ENCODE results near the gene CFAP299.
A peak's percentile ranks its signal among the peaks of the same experiment; 100 is the strongest.

The CFAP299 gene

GRCh38 chr4:80452768-80453167, 117.2 kb downstream of the CFAP299 start:
- H3K4me1 ChIP-seq (ENCODE audit: control insufficient read depth in 1 of 2, insufficient read depth in 2 of 2, low read length in 2 of 2), result no peaks in the 10 kb centered on the region
- H3K27ac ChIP-seq (ENCODE audit: low read length), result no peak overlapping the region
- H3K4me3 ChIP-seq (ENCODE audit: low read depth in 1 of 2, low read length in 2 of 2), result no peak overlapping the region
- no peaks in the 10 kb centered on the region for H3K9me3 ChIP-seq (ENCODE audit: control insufficient read depth in 1 of 2, low read length in 2 of 2)
- H3K36me3 ChIP-seq (ENCODE audit: control insufficient read depth in 1 of 2, insufficient read depth in 2 of 2, low read length in 2 of 2), result no peaks in the 10 kb centered on the region
- no peaks in the 10 kb centered on the region for H3K27me3 ChIP-seq (ENCODE audit: low read depth, low read length)

- Histone ChIP-seq H3K4me1 (ENCODE audit: control insufficient read depth in 1 of 2, insufficient read depth in 2 of 2, low read length in 2 of 2) (no peaks in the 10 kb centered on the region), H3K27me3 (ENCODE audit: low read depth, low read length) (no peaks in the 10 kb centered on the region), H3K4me3 (ENCODE audit: low read depth in 1 of 2, low read length in 2 of 2) (no peak overlapping the region), H3K36me3 (ENCODE audit: control insufficient read depth in 1 of 2, insufficient read depth in 2 of 2, low read length in 2 of 2) (no peaks in the 10 kb centered on the region), H3K27ac (ENCODE audit: low read length) (no peak overlapping the region), H3K9me3 (ENCODE audit: control insufficient read depth in 1 of 2, low read length in 2 of 2) (no peaks in the 10 kb centered on the region)
Measured at GRCh38 chr4:80454040-80454439, 118.5 kb downstream of the CFAP299 start.

GRCh38 chr4:80454556-80454955, 119.0 kb downstream of the CFAP299 start:
- H3K4me3 ChIP-seq (ENCODE audit: low read depth in 1 of 2, low read length in 2 of 2), result no peak overlapping the region
- H3K36me3 ChIP-seq (ENCODE audit: control insufficient read depth in 1 of 2, insufficient read depth in 2 of 2, low read length in 2 of 2), result no peaks in the 10 kb centered on the region
- no peaks in the 10 kb centered on the region for H3K9me3 ChIP-seq (ENCODE audit: control insufficient read depth in 1 of 2, low read length in 2 of 2)
- no peaks in the 10 kb centered on the region for H3K27me3 ChIP-seq (ENCODE audit: low read depth, low read length)
- no peaks in the 10 kb centered on the region for H3K4me1 ChIP-seq (ENCODE audit: control insufficient read depth in 1 of 2, insufficient read depth in 2 of 2, low read length in 2 of 2)
- no peak overlapping the region for H3K27ac ChIP-seq (ENCODE audit: low read length)

- Histone ChIP-seq H3K36me3 (ENCODE audit: control insufficient read depth in 1 of 2, insufficient read depth in 2 of 2, low read length in 2 of 2) (no peaks in the 10 kb centered on the region), H3K9me3 (ENCODE audit: control insufficient read depth in 1 of 2, low read length in 2 of 2) (no peaks in the 10 kb centered on the region), H3K4me1 (ENCODE audit: control insufficient read depth in 1 of 2, insufficient read depth in 2 of 2, low read length in 2 of 2) (no peaks in the 10 kb centered on the region), H3K27me3 (ENCODE audit: low read depth, low read length) (no peaks in the 10 kb centered on the region), H3K4me3 (ENCODE audit: low read depth in 1 of 2, low read length in 2 of 2) (no peak overlapping the region), H3K27ac (ENCODE audit: low read length) (no peak overlapping the region)
Measured at GRCh38 chr4:80459918-80460473, 124.5 kb downstream of the CFAP299 start.

- H3K27me3 ChIP-seq (ENCODE audit: low read depth, low read length), result no peaks in the 10 kb centered on the region
- no peaks in the 10 kb centered on the region for H3K36me3 ChIP-seq (ENCODE audit: control insufficient read depth in 1 of 2, insufficient read depth in 2 of 2, low read length in 2 of 2)
- no peak overlapping the region for H3K27ac ChIP-seq (ENCODE audit: low read length)
- H3K4me1 ChIP-seq (ENCODE audit: control insufficient read depth in 1 of 2, insufficient read depth in 2 of 2, low read length in 2 of 2), result no peaks in the 10 kb centered on the region
- H3K9me3 ChIP-seq (ENCODE audit: control insufficient read depth in 1 of 2, low read length in 2 of 2), result no peaks in the 10 kb centered on the region
- H3K4me3 ChIP-seq (ENCODE audit: low read depth in 1 of 2, low read length in 2 of 2), result no peak overlapping the region
Measured at GRCh38 chr4:80461412-80461811, 125.9 kb downstream of the CFAP299 start.

GRCh38 chr4:80462621-80463091, 127.1 kb downstream of the CFAP299 start:
- no peak overlapping the region for H3K27ac ChIP-seq (ENCODE audit: low read length)
- no peaks in the 10 kb centered on the region for H3K27me3 ChIP-seq (ENCODE audit: low read depth, low read length)
- no peaks in the 10 kb centered on the region for H3K4me1 ChIP-seq (ENCODE audit: control insufficient read depth in 1 of 2, insufficient read depth in 2 of 2, low read length in 2 of 2)
- no peaks in the 10 kb centered on the region for H3K36me3 ChIP-seq (ENCODE audit: control insufficient read depth in 1 of 2, insufficient read depth in 2 of 2, low read length in 2 of 2)
- no peaks in the 10 kb centered on the region for H3K9me3 ChIP-seq (ENCODE audit: control insufficient read depth in 1 of 2, low read length in 2 of 2)
- H3K4me3 ChIP-seq (ENCODE audit: low read depth in 1 of 2, low read length in 2 of 2), result peak overlapping the region in 1 of 2 donors; percentile 52

GRCh38 chr4:80463509-80463908, 128.0 kb downstream of the CFAP299 start:
- H3K27me3 ChIP-seq (ENCODE audit: low read depth, low read length), result no peaks in the 10 kb centered on the region
- no peaks in the 10 kb centered on the region for H3K36me3 ChIP-seq (ENCODE audit: control insufficient read depth in 1 of 2, insufficient read depth in 2 of 2, low read length in 2 of 2)
- no peak overlapping the region for H3K27ac ChIP-seq (ENCODE audit: low read length)
- H3K4me1 ChIP-seq (ENCODE audit: control insufficient read depth in 1 of 2, insufficient read depth in 2 of 2, low read length in 2 of 2), result no peaks in the 10 kb centered on the region
- H3K9me3 ChIP-seq (ENCODE audit: control insufficient read depth in 1 of 2, low read length in 2 of 2), result no peaks in the 10 kb centered on the region
- no peak overlapping the region for H3K4me3 ChIP-seq (ENCODE audit: low read depth in 1 of 2, low read length in 2 of 2)

- no peaks in the 10 kb centered on the region for H3K27me3 ChIP-seq (ENCODE audit: low read depth, low read length)
- H3K36me3 ChIP-seq (ENCODE audit: control insufficient read depth in 1 of 2, insufficient read depth in 2 of 2, low read length in 2 of 2), result no peaks in the 10 kb centered on the region
- no peaks in the 10 kb centered on the region for H3K4me1 ChIP-seq (ENCODE audit: control insufficient read depth in 1 of 2, insufficient read depth in 2 of 2, low read length in 2 of 2)
- H3K4me3 ChIP-seq (ENCODE audit: low read depth in 1 of 2, low read length in 2 of 2), result no peak overlapping the region
- no peaks in the 10 kb centered on the region for H3K9me3 ChIP-seq (ENCODE audit: control insufficient read depth in 1 of 2, low read length in 2 of 2)
- H3K27ac ChIP-seq (ENCODE audit: low read length), result no peak overlapping the region
Measured at GRCh38 chr4:80465238-80465637, 129.7 kb downstream of the CFAP299 start.

GRCh38 chr4:80465736-80466135, 130.2 kb downstream of the CFAP299 start:
- Histone ChIP-seq H3K4me3 (ENCODE audit: low read depth in 1 of 2, low read length in 2 of 2) (no peak overlapping the region), H3K9me3 (ENCODE audit: control insufficient read depth in 1 of 2, low read length in 2 of 2) (no peaks in the 10 kb centered on the region), H3K4me1 (ENCODE audit: control insufficient read depth in 1 of 2, insufficient read depth in 2 of 2, low read length in 2 of 2) (no peaks in the 10 kb centered on the region), H3K36me3 (ENCODE audit: control insufficient read depth in 1 of 2, insufficient read depth in 2 of 2, low read length in 2 of 2) (no peaks in the 10 kb centered on the region), H3K27me3 (ENCODE audit: low read depth, low read length) (no peaks in the 10 kb centered on the region), H3K27ac (ENCODE audit: low read length) (no peak overlapping the region)

- Histone ChIP-seq H3K9me3 (ENCODE audit: control insufficient read depth in 1 of 2, low read length in 2 of 2) (no peaks in the 10 kb centered on the region), H3K36me3 (ENCODE audit: control insufficient read depth in 1 of 2, insufficient read depth in 2 of 2, low read length in 2 of 2) (no peaks in the 10 kb centered on the region), H3K4me1 (ENCODE audit: control insufficient read depth in 1 of 2, insufficient read depth in 2 of 2, low read length in 2 of 2) (no peaks in the 10 kb centered on the region), H3K27me3 (ENCODE audit: low read depth, low read length) (no peaks in the 10 kb centered on the region), H3K27ac (ENCODE audit: low read length) (no peak overlapping the region), H3K4me3 (ENCODE audit: low read depth in 1 of 2, low read length in 2 of 2) (no peak overlapping the region)
Measured at GRCh38 chr4:80466618-80467017, 131.1 kb downstream of the CFAP299 start.

- Histone ChIP-seq H3K4me3 (ENCODE audit: low read depth in 1 of 2, low read length in 2 of 2) (peak overlapping the region; percentile 41 to 54), H3K9me3 (ENCODE audit: control insufficient read depth in 1 of 2, low read length in 2 of 2) (no peaks in the 10 kb centered on the region), H3K27ac (ENCODE audit: low read length) (no peak overlapping the region), H3K4me1 (ENCODE audit: control insufficient read depth in 1 of 2, insufficient read depth in 2 of 2, low read length in 2 of 2) (no peaks in the 10 kb centered on the region), H3K27me3 (ENCODE audit: low read depth, low read length) (no peaks in the 10 kb centered on the region), H3K36me3 (ENCODE audit: control insufficient read depth in 1 of 2, insufficient read depth in 2 of 2, low read length in 2 of 2) (no peaks in the 10 kb centered on the region)
Measured at GRCh38 chr4:80471756-80472155, 136.2 kb downstream of the CFAP299 start.

- no peaks in the 10 kb centered on the region for H3K9me3 ChIP-seq (ENCODE audit: control insufficient read depth in 1 of 2, low read length in 2 of 2)
- H3K27ac ChIP-seq (ENCODE audit: low read length), result no peak overlapping the region
- no peaks in the 10 kb centered on the region for H3K4me1 ChIP-seq (ENCODE audit: control insufficient read depth in 1 of 2, insufficient read depth in 2 of 2, low read length in 2 of 2)
- no peaks in the 10 kb centered on the region for H3K36me3 ChIP-seq (ENCODE audit: control insufficient read depth in 1 of 2, insufficient read depth in 2 of 2, low read length in 2 of 2)
- H3K27me3 ChIP-seq (ENCODE audit: low read depth, low read length), result no peaks in the 10 kb centered on the region
- H3K4me3 ChIP-seq (ENCODE audit: low read depth in 1 of 2, low read length in 2 of 2), result no peak overlapping the region
Measured at GRCh38 chr4:80475236-80475635, 139.7 kb downstream of the CFAP299 start.
